ENCODE results near the gene HSDL1.
A peak's percentile ranks its signal among the peaks of the same experiment; 100 is the strongest.

The HSDL1 gene

DNA sequence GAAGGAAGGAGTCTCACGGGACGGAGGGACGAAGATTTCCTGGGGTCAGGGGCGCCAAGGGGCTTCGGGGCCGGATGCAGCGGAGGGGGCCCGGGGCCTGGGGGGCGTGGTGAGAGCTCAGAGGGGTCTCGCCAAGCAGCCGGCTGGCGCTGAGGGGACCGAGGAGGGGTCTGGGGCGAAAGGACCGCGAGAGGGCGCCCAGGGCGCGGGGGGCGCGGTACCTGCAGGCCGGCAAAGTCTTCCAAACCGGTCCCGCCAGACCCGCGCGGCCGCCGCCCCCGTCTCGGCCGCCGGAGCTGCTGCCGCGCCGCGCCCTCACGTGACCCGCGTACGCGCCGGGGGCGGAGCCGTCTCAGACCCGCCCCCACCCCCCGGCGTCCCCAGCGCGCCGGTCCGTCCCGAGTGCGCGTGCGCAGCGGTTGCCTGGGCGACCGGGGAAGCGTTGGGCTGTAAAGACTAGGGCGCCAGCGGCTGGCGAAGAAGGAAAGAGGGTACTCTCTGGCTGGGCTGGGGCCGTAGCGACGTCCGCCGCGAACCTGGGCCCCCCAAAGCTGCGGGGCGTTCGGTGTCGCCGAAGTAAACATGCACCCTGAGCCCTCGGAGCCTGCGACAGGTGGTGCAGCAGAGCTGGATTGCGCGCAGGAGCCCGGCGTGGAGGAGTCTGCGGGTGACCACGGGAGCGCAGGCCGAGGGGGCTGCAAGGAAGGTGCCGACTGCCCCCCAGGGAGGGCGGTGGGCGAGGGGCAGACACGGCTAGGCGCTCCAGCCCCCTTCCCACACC, at the start of gene HSDL1, which contains the start of gene DNAAF1:
Gene HSDL1, minus strand, starts transcription at position 319 of the 781 bp plus-strand sequence. CDS start 13,856 bp downstream, outside the sequence.
Gene DNAAF1, plus strand, starts transcription at position 450 of the 781 bp plus-strand sequence. Its CDS starts 133 bp downstream, at position 583.
- DNase-seq (ENCODE audit: low read depth), result peak; percentile 84
- TF ChIP-seq, protein P1, sequence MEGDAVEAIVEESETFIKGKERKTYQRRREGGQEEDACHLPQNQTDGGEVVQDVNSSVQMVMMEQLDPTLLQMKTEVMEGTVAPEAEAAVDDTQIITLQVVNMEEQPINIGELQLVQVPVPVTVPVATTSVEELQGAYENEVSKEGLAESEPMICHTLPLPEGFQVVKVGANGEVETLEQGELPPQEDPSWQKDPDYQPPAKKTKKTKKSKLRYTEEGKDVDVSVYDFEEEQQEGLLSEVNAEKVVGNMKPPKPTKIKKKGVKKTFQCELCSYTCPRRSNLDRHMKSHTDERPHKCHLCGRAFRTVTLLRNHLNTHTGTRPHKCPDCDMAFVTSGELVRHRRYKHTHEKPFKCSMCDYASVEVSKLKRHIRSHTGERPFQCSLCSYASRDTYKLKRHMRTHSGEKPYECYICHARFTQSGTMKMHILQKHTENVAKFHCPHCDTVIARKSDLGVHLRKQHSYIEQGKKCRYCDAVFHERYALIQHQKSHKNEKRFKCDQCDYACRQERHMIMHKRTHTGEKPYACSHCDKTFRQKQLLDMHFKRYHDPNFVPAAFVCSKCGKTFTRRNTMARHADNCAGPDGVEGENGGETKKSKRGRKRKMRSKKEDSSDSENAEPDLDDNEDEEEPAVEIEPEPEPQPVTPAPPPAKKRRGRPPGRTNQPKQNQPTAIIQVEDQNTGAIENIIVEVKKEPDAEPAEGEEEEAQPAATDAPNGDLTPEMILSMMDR (conservative IDR thresholded peaks at IDR 0.05; ENCODE audit: low read depth, low read length), result no peak
- peak within 1 kb of the TSS; percentile 89 for H3K4me3 ChIP-seq (ENCODE audit: low read depth, low read length)

DNA sequence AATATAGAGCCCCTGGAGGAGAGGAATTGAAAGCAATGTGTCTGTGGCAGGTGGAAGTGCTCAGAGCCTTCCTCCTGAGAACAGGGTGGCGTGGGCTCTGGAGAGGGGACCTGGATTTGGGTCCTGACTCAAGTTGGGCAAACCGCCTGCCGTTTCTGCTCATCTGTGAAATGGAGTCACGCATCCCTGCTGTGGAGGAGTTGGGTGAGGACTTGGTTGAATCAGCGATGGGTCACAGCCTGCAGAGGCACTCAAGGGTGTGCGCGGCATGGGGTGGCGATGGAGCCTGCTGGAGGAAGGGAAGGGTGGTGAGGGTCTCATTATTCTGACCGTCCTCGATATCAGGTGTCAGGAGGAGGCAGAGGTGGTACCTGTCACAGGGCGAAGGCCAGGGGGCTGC, 49.0 kb upstream of the HSDL1 start:
- TF ChIP-seq, protein P1 (conservative IDR thresholded peaks at IDR 0.05; ENCODE audit: low read depth, low read length), result no peak
- no peak overlapping the region for H3K4me3 ChIP-seq (ENCODE audit: low read depth, low read length)
- DNase-seq (ENCODE audit: low read depth), result no peak

DNA sequence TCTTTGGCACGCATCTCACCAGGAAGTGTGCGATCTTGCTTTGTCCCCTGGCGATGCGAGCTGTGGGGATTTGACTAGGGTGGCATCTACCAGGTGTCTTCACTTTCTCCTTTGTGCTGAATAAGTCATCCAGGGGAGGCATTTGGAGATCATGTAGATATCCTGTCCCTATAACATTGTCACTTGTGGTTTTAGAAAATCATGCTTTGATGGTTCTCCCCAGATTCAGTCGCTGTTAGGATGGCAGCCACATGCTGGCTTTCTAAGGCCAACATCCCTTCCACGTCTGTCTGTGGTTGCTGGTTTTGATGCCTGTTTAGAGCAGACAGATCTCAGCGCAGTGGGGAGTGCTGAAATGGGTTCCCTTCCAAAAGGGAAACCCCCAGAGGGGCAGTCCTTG, 48.5 kb upstream of the HSDL1 start:
- no peak for DNase-seq (ENCODE audit: low read depth)
- no peak overlapping the region for H3K4me3 ChIP-seq (ENCODE audit: low read depth, low read length)
- TF ChIP-seq, protein P1 (conservative IDR thresholded peaks at IDR 0.05; ENCODE audit: low read depth, low read length), result no peak

DNA sequence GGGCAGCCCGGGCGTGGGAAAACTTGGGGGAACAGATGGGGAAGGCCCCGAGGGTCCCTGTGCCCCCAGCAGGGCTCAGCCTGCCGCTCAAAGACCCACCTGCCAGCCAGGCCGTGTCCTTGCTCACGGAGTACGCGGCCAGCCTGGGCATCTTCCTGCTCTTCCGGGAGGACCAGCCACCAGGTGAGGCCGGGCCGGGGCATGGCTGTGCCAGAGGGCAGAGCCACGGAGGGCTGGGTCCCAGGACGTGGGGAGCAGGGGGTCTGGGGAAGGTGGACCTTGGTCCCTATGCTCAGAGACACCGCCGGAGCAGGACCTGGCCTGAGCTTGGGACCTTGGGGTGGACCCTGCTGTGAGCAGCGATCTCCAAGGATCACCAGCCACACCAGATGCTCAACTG, 46.5 kb upstream of the HSDL1 start:
- no peak for DNase-seq (ENCODE audit: low read depth)
- TF ChIP-seq, protein P1 (conservative IDR thresholded peaks at IDR 0.05; ENCODE audit: low read depth, low read length), result no peak
- no peak overlapping the region for H3K4me3 ChIP-seq (ENCODE audit: low read depth, low read length)

DNA sequence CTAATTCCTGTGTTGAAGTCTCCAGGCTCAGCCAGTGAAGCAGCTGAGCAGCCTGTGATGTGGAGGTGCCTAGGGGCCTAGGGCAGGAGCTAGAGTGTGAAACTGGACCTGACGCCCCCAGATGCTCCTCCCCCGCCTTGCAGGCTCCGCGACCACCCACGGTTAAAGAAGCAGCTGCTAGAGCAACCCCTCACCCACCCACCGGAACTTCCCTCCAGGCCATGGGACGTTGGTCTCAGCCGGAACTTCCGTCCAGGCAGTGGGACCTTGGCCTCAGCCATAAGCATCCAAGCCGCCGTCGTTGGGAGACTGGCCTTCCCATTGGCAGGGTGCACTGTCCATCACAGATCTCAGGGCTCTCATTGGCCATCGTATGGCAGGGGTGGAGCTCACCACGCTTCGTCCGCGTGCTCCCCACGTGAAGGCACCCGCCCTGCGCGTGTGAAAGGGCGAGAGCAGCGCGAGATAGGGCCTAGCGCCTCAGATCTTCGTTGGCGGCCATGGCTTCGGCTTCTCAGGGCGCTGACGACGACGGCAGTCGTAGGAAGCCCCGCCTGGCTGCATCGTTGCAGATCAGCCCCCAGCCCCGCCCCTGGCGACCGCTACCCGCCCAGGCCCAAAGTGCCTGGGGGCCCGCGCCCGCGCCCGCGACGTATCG, 45.9 kb upstream of the HSDL1 start, which contains the start of gene ADAD2:
Gene ADAD2, plus strand, starts transcription at position 427 of the 658 bp plus-strand sequence. Its CDS starts 74 bp downstream, at position 501.
- no peak for DNase-seq (ENCODE audit: low read depth)
- TF ChIP-seq, protein P1 (conservative IDR thresholded peaks at IDR 0.05; ENCODE audit: low read depth, low read length), result no peak
- H3K4me3 ChIP-seq (ENCODE audit: low read depth, low read length), result no peak within 1 kb of the TSS

DNA sequence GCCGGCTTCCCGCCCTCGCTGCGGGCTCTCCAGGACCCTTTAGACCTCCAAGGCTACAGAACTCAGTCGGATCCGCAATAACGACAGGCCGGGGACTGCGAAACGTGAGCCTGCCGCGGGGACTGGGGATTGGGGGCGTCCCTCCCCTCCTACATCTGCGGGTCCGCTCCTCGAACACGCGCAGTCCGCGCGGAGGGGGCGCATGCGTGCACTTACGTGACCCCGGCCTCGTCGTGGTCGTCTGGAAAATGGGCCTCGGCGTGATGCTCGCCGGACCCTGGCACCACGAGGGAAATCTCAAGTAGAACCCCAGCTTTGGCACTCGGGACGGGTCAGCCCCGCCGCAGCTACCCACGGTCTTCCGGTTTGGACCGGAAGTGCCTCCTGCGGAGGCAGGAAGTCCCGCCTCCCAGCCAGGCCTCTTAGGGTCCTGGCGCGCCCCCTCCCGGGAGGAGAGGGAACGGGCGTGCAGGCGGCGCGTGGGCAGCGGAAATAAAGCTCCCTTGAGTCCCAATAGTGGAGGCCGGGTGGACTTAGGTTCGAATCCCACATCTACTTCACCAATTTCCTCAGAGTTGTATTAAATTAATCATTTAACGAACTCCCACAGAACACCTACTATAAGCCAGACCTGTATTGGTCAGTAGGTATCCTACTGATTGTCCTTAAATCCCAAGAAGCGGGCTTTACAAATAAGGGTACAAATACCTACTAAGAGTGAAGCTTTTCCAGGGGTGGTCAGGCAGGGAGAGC, 41.9 kb upstream of the HSDL1 start, which contains the start of gene TAF1C:
Gene TAF1C, minus strand, starts transcription at position 373 of the 753 bp plus-strand sequence. CDS start 2,069 bp downstream, outside the sequence.
- TF ChIP-seq, protein P1 (conservative IDR thresholded peaks at IDR 0.05; ENCODE audit: low read depth, low read length), result peak; percentile 92
- peak; percentile 97 for DNase-seq (ENCODE audit: low read depth)
- peak within 1 kb of the TSS; percentile 70 for H3K4me3 ChIP-seq (ENCODE audit: low read depth, low read length)

All from choroid plexus epithelial cell (primary cell).